ENCODE measurements around the gene DYRK1B.

Gene DYRK1B

DNA sequence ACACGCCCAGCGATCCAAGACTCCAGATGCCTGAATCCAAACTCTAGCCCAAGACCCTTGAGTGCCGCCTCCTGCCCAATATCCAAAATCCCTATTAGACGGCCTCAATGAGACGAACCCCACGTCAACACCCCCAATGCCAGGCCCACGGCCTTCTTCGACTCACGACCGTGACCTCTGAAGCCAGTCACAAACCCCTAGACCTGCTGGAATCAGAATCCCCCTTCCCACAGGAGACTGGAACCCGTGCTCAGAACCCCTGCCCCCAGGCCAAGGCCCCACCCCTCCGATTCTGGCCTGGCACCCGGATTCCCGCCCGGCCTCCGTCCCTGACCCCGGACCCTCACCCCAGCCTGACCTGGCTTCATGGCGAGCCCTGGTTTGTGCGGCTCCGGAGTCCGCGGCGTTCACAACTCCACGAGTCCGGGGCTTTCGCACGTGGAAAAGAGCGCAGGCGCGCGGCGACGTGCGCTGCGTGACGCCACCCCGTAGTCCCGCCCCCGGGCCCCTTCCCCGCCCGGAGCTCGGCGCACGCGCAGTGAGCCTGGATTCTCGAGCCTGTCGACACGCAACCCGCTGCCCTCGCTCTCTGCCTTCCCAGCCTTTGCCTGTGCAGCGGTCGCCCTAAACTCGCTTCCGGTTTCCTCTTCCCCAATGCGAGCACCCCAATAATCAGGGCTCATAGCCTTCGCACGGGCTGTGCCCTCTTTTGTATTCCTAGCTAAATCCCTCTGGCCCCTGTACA is 12.1 kb upstream of the DYRK1B start, which contains the start of gene FBL:
Gene FBL, minus strand, starts transcription at position 447 of the 745 bp plus-strand sequence. Its CDS starts 79 bp downstream, at position 368.
- Histone ChIP-seq H3K36me3 (replicated peaks) (no peaks in the 10 kb centered on the region), H3K4me3 (ENCODE audit: low read depth, low read length) (peak within 1 kb of the TSS; percentile 84), H3K27me3 (replicated peaks) (no peaks in the 10 kb centered on the region), H3K27ac (peak within 1 kb of the TSS; percentile 22)
- in situ Hi-C loops (cut with HindIII; ENCODE audit: low pct_ligation_motif_present, low sequenced_read_pairs) = no loop called here
- no peak for TF ChIP-seq CTCF (IDR thresholded peaks at IDR 0.05; ENCODE audit: low read depth, low read length, missing control alignments)
- peak; percentile 79 for DNase-seq

- Histone ChIP-seq H3K27ac (peak overlapping the region; percentile 22), H3K4me3 (ENCODE audit: low read depth, low read length) (peak overlapping the region; percentile 84), H3K36me3 (replicated peaks) (no peaks in the 10 kb centered on the region), H3K27me3 (replicated peaks) (no peaks in the 10 kb centered on the region)
- DNase-seq = no peak
- peak; percentile 49 for TF ChIP-seq CTCF (IDR thresholded peaks at IDR 0.05; ENCODE audit: low read depth, low read length, missing control alignments)
- in situ Hi-C loops (cut with HindIII; ENCODE audit: low pct_ligation_motif_present, low sequenced_read_pairs) = no loop called here
Measured at GRCh38 chr19:39845584-39845932, 11.6 kb upstream of the DYRK1B start.

GRCh38 chr19:39845172-39845571 is 11.2 kb upstream of the DYRK1B start:
- DNase-seq = no peak
- H3K27me3 ChIP-seq (replicated peaks) = no peaks in the 10 kb centered on the region
- H3K27ac ChIP-seq = no peak overlapping the region
- peak overlapping the region; percentile 84 for H3K4me3 ChIP-seq (ENCODE audit: low read depth, low read length)
- in situ Hi-C loops (cut with HindIII; ENCODE audit: low pct_ligation_motif_present, low sequenced_read_pairs) = no loop called here
- no peak for TF ChIP-seq CTCF (IDR thresholded peaks at IDR 0.05; ENCODE audit: low read depth, low read length, missing control alignments)
- no peaks in the 10 kb centered on the region for H3K36me3 ChIP-seq (replicated peaks)

GRCh38 chr19:39843919-39844793 is 10.2 kb upstream of the DYRK1B start:
- peak; percentile 40 for DNase-seq
- H3K27me3 ChIP-seq (replicated peaks) = no peaks in the 10 kb centered on the region
- TF ChIP-seq CTCF (IDR thresholded peaks at IDR 0.05; ENCODE audit: low read depth, low read length, missing control alignments) = peak; percentile 62
- H3K27ac ChIP-seq = no peak overlapping the region
- H3K36me3 ChIP-seq (replicated peaks) = peaks cover 10% of the 10 kb centered on the region
- in situ Hi-C loops (cut with HindIII; ENCODE audit: low pct_ligation_motif_present, low sequenced_read_pairs) = no loop called here
- no peak overlapping the region for H3K4me3 ChIP-seq (ENCODE audit: low read depth, low read length)

GRCh38 chr19:39842693-39843435 is 8.9 kb upstream of the DYRK1B start:
- in situ Hi-C loops (cut with HindIII; ENCODE audit: low pct_ligation_motif_present, low sequenced_read_pairs) = no loop called here
- H3K4me3 ChIP-seq (ENCODE audit: low read depth, low read length) = no peak overlapping the region
- DNase-seq = no peak
- H3K36me3 ChIP-seq (replicated peaks) = peaks cover 19% of the 10 kb centered on the region
- H3K27ac ChIP-seq = no peak overlapping the region
- no peak for TF ChIP-seq CTCF (IDR thresholded peaks at IDR 0.05; ENCODE audit: low read depth, low read length, missing control alignments)
- no peaks in the 10 kb centered on the region for H3K27me3 ChIP-seq (replicated peaks)
